Measurements from ENCODE around the gene CLUH.

Gene CLUH

GRCh38 chr17:2719861-2720260 is 8.3 kb upstream of the CLUH start:
- no peak for DNase-seq

DNA sequence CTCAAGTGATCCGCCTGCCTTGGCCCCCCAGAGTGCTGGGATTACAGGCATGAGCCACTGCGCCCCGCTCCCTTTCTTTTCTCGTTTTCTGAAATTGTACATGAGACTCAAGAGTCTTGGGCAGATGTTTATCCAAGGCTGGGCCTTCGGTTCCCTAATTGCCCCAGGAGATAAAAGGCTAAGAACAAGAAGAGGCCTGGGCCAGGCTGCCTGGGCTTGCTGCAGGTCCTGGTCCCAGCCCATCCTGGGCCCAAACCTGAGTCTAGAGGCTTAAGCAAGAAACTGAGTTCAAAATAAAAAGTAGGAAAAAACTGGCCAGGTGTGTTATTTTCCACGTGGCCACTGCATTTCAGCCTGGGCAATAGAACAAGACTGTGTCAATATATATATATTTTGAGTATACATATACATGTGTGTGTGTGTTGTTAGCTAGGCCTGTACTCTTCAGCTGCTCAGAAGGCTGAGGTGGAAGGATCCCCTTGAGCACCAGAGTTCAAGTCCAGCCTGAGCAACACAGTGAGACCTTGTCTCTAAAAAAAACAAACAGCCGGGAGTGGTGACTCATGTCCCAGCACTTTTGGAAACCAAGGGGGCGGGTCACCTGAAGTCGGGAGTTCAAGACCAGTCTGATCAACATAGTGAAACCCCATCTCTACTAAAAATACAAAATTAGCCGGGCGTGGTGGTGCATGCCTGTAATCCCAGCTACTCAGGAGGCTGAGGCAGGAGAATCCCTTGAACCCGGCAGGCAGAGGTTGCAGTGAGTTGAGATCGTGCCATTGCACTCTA is 6.8 kb upstream of the CLUH start:
- no peak for DNase-seq

- no peak for DNase-seq
These were observed 5.1 kb upstream of the CLUH start for GRCh38 chr17:2716649-2717048.

GRCh38 chr17:2713881-2714280 is 2.3 kb upstream of the CLUH start:
- no peak for DNase-seq

GRCh38 chr17:2712300-2713043 is 908 bp upstream of the CLUH start:
- DNase-seq = no peak

DNA sequence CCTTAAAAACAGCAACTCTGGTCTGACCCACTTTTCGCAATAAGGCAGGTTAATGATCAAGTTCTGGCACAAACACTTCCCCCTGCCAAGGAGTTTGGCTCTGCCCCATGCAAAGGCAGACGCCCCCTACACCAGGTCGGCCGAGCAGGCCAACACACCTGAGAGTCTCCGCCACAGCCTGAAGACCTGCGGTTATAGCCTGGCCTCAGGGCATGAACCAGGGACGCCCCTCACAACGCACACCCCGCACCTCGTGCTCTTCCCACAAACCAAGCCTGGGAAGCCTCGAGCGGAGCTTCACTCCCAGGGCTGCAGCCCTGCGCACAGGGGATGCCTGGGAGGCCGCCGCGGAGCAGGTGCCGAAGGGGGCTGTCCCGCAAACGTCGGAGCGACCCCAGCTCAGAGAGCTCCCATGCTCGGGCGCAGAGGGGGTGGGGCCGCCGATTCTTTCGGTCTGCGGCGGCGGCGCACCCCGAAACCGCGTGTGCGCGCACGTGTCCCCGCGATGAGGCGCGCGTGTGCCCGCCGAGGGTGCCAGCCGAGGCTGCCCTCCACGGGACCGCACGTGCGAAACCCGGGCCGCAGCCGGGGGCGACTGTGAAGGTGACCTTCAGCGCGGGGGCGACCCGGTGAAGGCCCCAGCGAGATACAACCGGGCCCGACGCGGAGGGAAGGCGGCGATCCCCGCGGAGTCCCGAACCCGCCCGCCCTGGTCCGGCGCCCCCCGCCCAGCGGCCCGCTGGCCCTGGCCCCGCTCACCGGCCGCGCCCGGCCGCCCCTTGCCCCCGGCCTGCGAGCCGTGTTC is 559 bp downstream of the CLUH start:
- DNase-seq = no peak

- no peak for DNase-seq
These were observed 1.3 kb downstream of the CLUH start for GRCh38 chr17:2710071-2710802.

DNA sequence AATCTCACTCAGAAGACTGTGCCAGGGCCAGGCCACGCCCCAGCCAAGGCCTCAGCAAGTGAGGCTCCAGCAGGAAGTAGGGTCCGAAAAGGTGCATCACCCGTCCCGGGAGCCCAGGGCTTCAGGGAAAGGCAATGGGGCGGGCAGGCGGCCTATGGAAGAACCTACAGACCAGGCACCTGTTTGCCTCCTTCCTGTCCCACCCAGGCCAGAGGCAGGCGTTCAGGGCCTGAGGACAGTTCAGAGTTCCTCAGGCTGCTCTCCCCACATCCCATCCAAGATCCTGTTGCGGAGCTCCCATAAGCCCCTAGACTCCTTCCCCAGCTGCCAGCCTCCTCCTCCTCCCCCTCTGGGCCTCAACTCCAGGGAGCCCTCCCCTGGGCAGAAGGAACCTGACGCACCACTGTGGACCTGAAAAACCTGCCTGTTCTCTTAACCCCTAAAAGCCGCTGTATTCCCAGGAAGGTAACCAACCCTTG is 2.3 kb downstream of the CLUH start:
- DNase-seq = no peak

GRCh38 chr17:2708585-2709182 is 2.9 kb downstream of the CLUH start:
- DNase-seq = no peak

GRCh38 chr17:2707721-2708584 is 3.6 kb downstream of the CLUH start:
- no peak for DNase-seq

GRCh38 chr17:2706911-2707510 is 4.6 kb downstream of the CLUH start:
- no peak for DNase-seq

GRCh38 chr17:2705888-2706795 is 5.4 kb downstream of the CLUH start:
- no peak for DNase-seq

- no peak for DNase-seq
These were observed 6.3 kb downstream of the CLUH start for GRCh38 chr17:2705263-2705662.

DNA sequence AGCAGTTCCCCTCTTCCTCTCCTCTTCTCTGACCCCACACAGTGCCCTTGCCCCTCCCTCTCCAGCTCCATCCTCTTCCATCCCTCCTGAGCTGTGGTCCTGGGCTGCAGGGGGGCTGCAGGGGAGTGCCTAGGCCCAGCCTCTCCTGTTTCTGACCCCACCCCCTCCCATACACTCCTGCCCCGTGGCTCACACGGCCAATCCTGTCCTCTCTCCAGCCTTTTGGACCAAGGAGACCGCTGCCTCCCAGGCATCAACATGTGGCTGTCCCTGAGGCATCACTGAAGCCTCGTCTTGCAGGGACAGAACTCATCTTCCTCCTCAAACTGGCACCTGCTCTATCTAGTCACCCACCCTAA is 6.7 kb downstream of the CLUH start:
- DNase-seq = no peak

GRCh38 chr17:2704031-2704889 is 7.3 kb downstream of the CLUH start:
- DNase-seq = no peak

DNA sequence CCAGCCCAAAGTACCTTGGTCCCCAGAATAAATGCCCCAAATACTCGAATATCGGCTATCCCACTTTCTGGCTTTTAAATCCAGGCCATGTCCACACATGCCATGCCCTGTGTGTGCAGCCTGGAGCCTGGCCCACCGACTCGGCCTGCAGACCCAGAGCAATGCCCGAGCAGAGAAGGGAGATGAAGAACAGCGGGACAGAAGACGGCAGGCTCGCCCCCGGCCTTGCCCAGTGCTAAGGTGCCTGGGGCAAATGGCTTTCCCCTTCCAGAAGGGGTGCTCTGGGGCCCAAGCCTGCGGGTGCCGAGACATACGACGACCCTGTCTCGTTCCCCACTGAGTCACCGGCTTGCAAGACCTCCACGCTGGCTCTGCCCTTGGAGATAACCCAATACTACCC is 8.0 kb downstream of the CLUH start:
- no peak for DNase-seq

DNA sequence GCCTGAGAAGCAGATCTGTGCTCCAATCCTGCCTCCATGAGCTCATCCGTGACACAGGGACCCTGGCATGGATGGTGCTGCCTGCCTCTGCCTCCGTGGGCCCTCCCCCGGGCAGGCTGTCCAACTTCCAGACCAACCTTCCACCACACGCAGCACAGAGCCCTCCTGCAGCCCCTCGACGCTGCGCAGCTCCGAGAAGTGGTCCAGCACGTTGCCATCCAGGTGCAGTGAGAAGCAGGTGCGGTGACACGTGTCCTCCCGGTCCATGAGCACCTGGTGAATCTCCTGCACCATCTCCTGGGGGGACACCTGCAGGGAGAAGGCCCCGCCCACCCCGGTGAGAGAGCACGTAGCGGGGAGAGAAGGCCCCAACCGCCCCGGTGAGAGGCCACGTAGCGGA is 8.4 kb downstream of the CLUH start:
- no peak for DNase-seq

GRCh38 chr17:2701996-2702741 is 9.4 kb downstream of the CLUH start:
- DNase-seq = no peak
